Gastroesophageal sphincter (tissue), 4 donors: ENCODE measurements around the gene MCFD2. TPM values are rescaled to one million over a fixed set of nuclear protein-coding genes. Genes with fewer than 3 reads are reported as not detected.

Experiments
- ATAC-seq: fragments of 150-250 bp; one replicate; pipeline ENCODE4 v1.9.1; 2016; ENCODE audit warnings: mild to moderate bottlenecking, moderate library complexity
- H3K27ac ChIP-seq, 4 donors: fragments of 200-600 bp; sonication (generic) in 3 of 4; 1 replicate in 3 of 4; 2 replicates in 1 of 4; pipeline ENCODE4 v1.5.1; 2016 to 2019
- H3K27me3 ChIP-seq: fragments of 200-600 bp; sonication (generic); one replicate; pipeline ENCODE4 v1.5.1; 2019
- H3K36me3 ChIP-seq, 2 donors: fragments of 200-600 bp; sonication (generic); one replicate each; pipeline ENCODE4 v1.5.1; 2019; ENCODE audit warnings: control low read depth in 1 of 2
- H3K4me1 ChIP-seq, 3 donors: fragments of 200-600 bp; sonication (generic); 1 replicate in 2 of 3; 2 replicates in 1 of 3; pipeline ENCODE4 v1.5.1; 2016 to 2019; ENCODE audit warnings: control low read depth in 2 of 3
- H3K4me3 ChIP-seq, 2 donors: fragments of 200-600 bp; sonication (generic); one replicate each; pipeline ENCODE4 v1.5.1; 2019; ENCODE audit warnings: mild to moderate bottlenecking in 1 of 2, moderate library complexity in 1 of 2
- H3K9me3 ChIP-seq, 3 donors: fragments of 200-600 bp; sonication (generic); one replicate each; pipeline ENCODE4 v1.5.1; 2017 to 2019; ENCODE audit warnings: control low read depth in 2 of 3
- EP300 ChIP-seq: sonication (generic); formaldehyde crosslinking; IDR thresholded peaks from one replicate; pipeline ENCODE4 v1.6.1; 2017; ENCODE audit warnings: antibody characterized with exemption, mild to moderate bottlenecking
- POLR2A ChIP-seq, 2 donors: fragments of 450-650 bp; IDR thresholded peaks; one replicate each; pipeline ENCODE4 v1.6.1; 2017; ENCODE audit warnings: antibody characterized with exemption in 2 of 2, mild to moderate bottlenecking in 2 of 2, moderate library complexity in 1 of 2
- POLR2AphosphoS5 ChIP-seq: sonication (generic); formaldehyde crosslinking; IDR thresholded peaks from one replicate; pipeline ENCODE4 v1.6.1; 2017; ENCODE audit warnings: antibody characterized with exemption
- WGBS, 2 donors: methylation state at CpG; one replicate each; pipeline ENCODE4 v1.1.5; 2018; ENCODE audit warnings: low coverage in 1 of 2; 5-methylcytosine and 5-hydroxymethylcytosine counted together
- total RNA-seq, 4 donors: library from RNA; depleted of rRNA; stranded (reverse); fragments of >200 nt; gene quantifications; one replicate each; pipeline ENCODE4 v1.1.0, GENCODE V29; 2016
- TF ChIP-seq, protein P1 (sequence below), 4 experiments: fragments of 200-600 bp in 2 of 4; fragments of 450-650 bp in 2 of 4; sonication (generic) in 1 of 4; IDR thresholded peaks; one replicate each; pipeline ENCODE4 v1.5.1; 2017 to 2019; ENCODE audit warnings: antibody characterized with exemption in 4 of 4, mild to moderate bottlenecking in 2 of 4, moderate library complexity in 2 of 4

MCFD2 gene
- 10 to 100 TPM; 81.7 to 89.5 (median 85.4) TPM for total RNA-seq

DNA sequence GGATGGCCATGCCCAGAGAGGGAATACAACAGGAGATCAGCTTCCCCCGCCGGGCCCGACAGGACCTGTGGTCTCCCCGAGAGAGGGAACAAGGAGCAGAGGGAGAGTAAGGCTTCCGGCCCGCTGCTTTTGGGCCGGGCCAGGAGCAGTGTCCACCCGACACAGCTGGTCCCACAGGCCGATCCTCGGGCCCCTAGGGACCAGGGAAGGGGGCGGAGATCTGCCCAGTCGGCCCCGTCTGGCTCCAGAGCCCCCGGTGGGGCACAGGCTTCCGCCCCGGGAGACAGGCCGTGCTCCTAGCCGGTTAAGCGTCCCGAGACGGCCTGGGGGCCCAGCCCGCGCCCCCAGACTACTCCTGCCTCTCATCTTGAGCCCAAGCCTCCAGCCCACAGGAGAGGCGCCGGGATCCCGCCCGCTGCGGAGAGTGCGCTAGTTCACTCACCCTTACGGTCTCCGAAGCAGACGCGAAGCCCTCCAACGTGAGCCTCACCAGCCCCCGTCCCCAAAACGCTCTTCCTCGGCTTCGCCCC lies at the start of gene MCFD2:
Gene MCFD2 (minus strand): TSS at position 526 of the 530 bp plus-strand sequence. CDS start 6,635 bp downstream, outside the sequence.
- peak; percentile 48 for ATAC-seq
- H3K27ac ChIP-seq = peak within 1 kb of the TSS; percentile 88 to 99 (median 97)
- H3K9me3 ChIP-seq = no peaks in the 10 kb centered on the region
- peaks cover 3 to 47% (median 19%) of the 10 kb centered on the region in 3 donors for H3K4me1 ChIP-seq
- TF ChIP-seq, protein P1, sequence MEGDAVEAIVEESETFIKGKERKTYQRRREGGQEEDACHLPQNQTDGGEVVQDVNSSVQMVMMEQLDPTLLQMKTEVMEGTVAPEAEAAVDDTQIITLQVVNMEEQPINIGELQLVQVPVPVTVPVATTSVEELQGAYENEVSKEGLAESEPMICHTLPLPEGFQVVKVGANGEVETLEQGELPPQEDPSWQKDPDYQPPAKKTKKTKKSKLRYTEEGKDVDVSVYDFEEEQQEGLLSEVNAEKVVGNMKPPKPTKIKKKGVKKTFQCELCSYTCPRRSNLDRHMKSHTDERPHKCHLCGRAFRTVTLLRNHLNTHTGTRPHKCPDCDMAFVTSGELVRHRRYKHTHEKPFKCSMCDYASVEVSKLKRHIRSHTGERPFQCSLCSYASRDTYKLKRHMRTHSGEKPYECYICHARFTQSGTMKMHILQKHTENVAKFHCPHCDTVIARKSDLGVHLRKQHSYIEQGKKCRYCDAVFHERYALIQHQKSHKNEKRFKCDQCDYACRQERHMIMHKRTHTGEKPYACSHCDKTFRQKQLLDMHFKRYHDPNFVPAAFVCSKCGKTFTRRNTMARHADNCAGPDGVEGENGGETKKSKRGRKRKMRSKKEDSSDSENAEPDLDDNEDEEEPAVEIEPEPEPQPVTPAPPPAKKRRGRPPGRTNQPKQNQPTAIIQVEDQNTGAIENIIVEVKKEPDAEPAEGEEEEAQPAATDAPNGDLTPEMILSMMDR (IDR thresholded peaks at IDR 0.05) = no peak
- TF ChIP-seq POLR2A (IDR thresholded peaks at IDR 0.05) (no peak), EP300 (no peak), POLR2AphosphoS5 (no peak)
- peak within 1 kb of the TSS; percentile 82 to 92 for H3K4me3 ChIP-seq
- WGBS, 2 donors = 0% methylated on average over 4 of the region's 38 CpGs; no CpG with 5 or more reads in 1 of the 2 donors
- H3K36me3 ChIP-seq = peaks cover 0 to 20% of the 10 kb centered on the region in 2 donors
- H3K27me3 ChIP-seq = no peaks in the 10 kb centered on the region

DNA sequence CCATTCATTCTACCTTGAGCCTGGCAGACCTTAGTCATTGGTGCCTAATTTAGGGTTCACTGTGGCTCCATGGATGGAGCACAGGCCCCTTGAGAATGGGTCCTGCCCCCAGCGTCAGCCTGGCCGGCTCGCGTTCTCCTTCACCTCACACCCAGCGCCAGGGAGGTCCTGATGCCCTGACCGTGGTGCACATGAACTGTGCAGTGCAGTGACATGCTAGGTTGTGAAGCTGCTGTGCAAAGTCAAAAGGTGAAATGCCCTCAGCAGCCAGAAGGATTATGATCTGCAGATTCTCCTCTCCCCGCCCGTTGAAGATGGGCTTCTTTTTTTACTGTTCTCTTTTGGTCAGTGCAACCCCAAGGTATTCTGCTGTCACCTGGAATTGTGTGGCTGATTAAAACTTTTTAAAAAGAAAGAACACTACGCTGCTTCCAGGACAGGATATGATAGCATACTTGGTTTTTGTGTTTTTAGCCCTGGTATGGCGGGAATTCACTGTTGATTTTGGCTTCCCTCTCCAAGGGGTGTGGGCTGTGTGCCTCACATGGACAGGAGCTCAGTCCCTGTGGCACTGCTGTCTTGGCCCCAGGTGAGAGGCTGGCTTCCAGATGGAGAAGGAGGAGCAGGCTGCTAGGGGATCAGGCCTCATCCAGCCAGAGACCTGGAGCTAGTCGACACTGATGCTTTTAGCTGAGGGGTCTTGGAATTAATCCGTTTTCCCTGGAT lies 49.4 kb upstream of the MCFD2 start:
- Histone ChIP-seq H3K4me1 (peaks cover 8 to 57% (median 40%) of the 10 kb centered on the region in 3 donors), H3K36me3 (peaks cover 0 to 16% of the 10 kb centered on the region in 2 donors), H3K4me3 (no peak overlapping the region), H3K27ac (peak overlapping the region in 3 of 4 donors; percentile 42 to 63 (median 58)), H3K27me3 (no peaks in the 10 kb centered on the region), H3K9me3 (no peaks in the 10 kb centered on the region)
- TF ChIP-seq, protein P1 (IDR thresholded peaks at IDR 0.05) = no peak
- TF ChIP-seq EP300 = no peak
- no peak for TF ChIP-seq POLR2AphosphoS5
- no peak for TF ChIP-seq POLR2A (IDR thresholded peaks at IDR 0.05)
- WGBS, 2 donors = 57 to 74% methylated on average over 5 to 7 of the region's 12 CpGs
- peak; percentile 17 for ATAC-seq

DNA sequence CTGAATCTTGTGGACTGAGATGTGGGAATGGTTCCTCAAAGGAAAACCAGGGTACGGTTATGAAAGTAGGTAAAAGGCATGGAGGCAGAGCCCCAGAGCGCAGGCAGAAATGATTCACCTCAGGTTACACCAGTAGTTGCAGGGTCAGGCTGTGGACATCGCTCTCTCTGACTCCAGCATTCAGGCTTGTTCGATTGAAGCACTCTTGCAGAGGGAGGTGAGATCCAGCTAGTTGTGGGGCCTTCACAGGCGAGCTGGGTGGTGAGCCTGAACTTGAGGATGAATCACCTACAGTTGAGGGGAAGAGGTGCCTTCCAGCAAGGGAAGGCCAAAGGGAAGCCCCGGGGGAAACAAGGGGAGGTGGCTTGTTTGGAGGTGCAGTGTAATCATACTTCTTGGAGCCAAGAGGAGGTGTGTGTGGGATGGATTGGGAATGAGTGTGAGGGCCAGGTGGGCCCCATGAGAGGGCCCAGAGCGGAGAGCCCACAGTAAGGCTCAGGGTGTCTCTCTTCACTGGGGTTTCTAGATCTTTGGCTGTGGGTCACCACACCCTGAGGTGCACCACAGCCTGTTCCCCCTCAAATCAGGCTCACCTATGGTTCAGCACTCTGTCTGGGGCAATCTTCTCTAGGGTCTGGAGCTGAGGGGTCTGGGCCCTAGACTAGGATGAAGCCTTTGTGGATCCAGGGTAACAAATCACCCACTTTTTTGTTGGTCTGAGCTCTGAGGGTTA lies 48.5 kb upstream of the MCFD2 start:
- TF ChIP-seq POLR2AphosphoS5 = no peak
- ATAC-seq = no peak
- no peaks in the 10 kb centered on the region for H3K27me3 ChIP-seq
- no peak overlapping the region for H3K4me3 ChIP-seq
- peaks cover 8 to 49% (median 33%) of the 10 kb centered on the region in 3 donors for H3K4me1 ChIP-seq
- no peaks in the 10 kb centered on the region for H3K9me3 ChIP-seq
- H3K27ac ChIP-seq = peak overlapping the region in 3 of 4 donors; percentile 42 to 63 (median 58)
- WGBS, 2 donors = 84 to 90% methylated on average over 4 of the region's 7 CpGs
- peaks cover 0 to 25% of the 10 kb centered on the region in 2 donors for H3K36me3 ChIP-seq

DNA sequence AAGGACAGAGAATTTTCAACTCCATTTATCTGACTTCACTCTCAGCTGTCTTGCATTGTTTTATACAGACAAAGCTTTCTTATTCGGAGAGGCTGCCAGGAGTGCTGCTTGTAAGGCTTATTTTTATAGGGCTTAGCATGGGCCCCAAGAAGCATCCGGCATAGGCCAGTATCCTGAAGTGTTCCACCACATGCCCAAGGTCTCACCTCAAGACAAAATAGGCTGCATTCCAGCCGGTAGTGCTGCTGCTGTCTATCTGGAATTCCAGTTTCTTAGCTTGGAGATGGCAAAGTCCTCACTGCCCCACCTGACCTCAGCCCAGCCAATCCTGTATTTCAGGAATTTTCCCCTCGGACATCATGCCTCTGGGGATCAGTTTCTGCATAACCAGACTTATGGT lies 47.6 kb upstream of the MCFD2 start:
- TF ChIP-seq EP300 (no peak), POLR2AphosphoS5 (no peak)
- Histone ChIP-seq H3K36me3 (peaks cover 0 to 34% of the 10 kb centered on the region in 2 donors), H3K4me3 (no peak overlapping the region), H3K9me3 (no peaks in the 10 kb centered on the region), H3K27me3 (no peaks in the 10 kb centered on the region), H3K4me1 (peaks cover 4 to 42% (median 26%) of the 10 kb centered on the region in 3 donors), H3K27ac (peak overlapping the region in 2 of 4 donors; percentile 58 to 63)
- 78 to 84% methylated on average over 2 to 3 of the region's 4 CpGs for WGBS, 2 donors
- ATAC-seq = no peak

DNA sequence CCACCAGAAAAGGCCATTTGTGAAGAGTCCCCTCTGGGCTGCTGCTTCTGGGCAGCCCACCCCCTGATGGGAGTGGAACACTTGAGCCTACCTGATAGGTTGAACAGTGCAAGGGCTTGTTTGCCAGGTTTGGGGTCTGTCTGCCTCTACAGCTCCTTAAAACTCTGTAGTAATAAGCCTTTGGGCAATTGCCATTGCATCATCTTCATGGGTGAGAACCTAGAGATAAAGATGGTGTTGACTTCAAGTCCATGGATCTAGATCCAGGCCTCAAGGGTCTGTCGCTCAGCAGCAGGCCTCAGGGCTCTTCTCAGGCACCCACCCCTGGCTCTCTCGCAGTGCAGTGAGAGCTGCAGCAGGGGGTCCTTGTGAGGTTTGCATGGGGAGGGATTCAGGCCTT lies 47.1 kb upstream of the MCFD2 start:
- peak overlapping the region in 2 of 4 donors; percentile 50 to 63 for H3K27ac ChIP-seq
- 100% methylated on average over 1 of the region's 2 CpGs for WGBS, 2 donors

More for the DNA sequence above, 47.1 kb upstream of the MCFD2 start:
- Histone ChIP-seq H3K4me3 (no peak overlapping the region), H3K9me3 (no peaks in the 10 kb centered on the region), H3K4me1 (peaks cover 3 to 38% (median 21%) of the 10 kb centered on the region in 3 donors), H3K36me3 (peaks cover 0 to 39% of the 10 kb centered on the region in 2 donors), H3K27me3 (no peaks in the 10 kb centered on the region)
- TF ChIP-seq EP300 (no peak), POLR2A (IDR thresholded peaks at IDR 0.05) (no peak), POLR2AphosphoS5 (no peak)
- TF ChIP-seq, protein P1 (IDR thresholded peaks at IDR 0.05) = no peak
- no peak for ATAC-seq
